ENCODE results near the gene TUBA1C.

DNA sequence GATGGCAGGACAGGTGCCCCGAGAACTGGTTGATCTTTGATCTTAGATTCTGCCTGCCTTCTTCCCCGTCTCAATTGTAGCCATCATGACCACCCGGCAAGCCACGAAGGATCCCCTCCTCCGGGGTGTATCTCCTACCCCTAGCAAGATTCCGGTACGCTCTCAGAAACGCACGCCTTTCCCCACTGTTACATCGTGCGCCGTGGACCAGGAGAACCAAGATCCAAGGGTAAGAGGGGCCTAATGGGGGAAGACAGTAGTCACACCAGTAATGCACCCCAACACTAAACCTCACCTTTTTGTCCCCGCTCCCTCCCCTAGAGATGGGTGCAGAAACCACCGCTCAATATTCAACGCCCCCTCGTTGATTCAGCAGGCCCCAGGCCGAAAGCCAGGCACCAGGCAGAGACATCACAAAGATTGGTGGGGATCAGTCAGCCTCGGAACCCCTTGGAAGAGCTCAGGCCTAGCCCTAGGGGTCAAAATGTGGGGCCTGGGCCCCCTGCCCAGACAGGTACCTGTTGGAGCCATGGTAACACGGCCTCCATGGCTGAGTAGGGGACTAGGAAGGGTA, 58.7 kb downstream of the TUBA1C start:
- TF ChIP-seq CTCF (IDR thresholded peaks at IDR 0.05) (no peak), GABPA (IDR thresholded peaks at IDR 0.05; ENCODE audit: low read depth) (no peak), NFIC (IDR thresholded peaks at IDR 0.05; ENCODE audit: borderline replicate concordance) (no peak), SMC3 (IDR thresholded peaks at IDR 0.05; ENCODE audit: low read depth, low read length) (no peak), EP300 (IDR thresholded peaks at IDR 0.05; ENCODE audit: borderline replicate concordance in 1 of 2, low read depth in 1 of 2, low read length in 1 of 2) (no peak), POLR2AphosphoS5 (IDR thresholded peaks at IDR 0.05; ENCODE audit: low read depth, low read length) (no peak), TEAD4 (IDR thresholded peaks at IDR 0.05; ENCODE audit: borderline replicate concordance, insufficient read depth) (no peak), RAD21 (IDR thresholded peaks at IDR 0.05; ENCODE audit: low read length) (no peak), CHD2 (IDR thresholded peaks at IDR 0.05; ENCODE audit: low read length, partially characterized antibody) (no peak), REST (IDR thresholded peaks at IDR 0.05; ENCODE audit: low read depth, low read length) (no peak), TAF1 (IDR thresholded peaks at IDR 0.05; ENCODE audit: borderline replicate concordance, low read depth, low read length) (no peak), YY1 (IDR thresholded peaks at IDR 0.05; ENCODE audit: low read depth) (no peak)
- TF ChIP-seq, protein P1, sequence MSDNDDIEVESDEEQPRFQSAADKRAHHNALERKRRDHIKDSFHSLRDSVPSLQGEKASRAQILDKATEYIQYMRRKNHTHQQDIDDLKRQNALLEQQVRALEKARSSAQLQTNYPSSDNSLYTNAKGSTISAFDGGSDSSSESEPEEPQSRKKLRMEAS (IDR thresholded peaks at IDR 0.05; ENCODE audit: low read depth): no peak

Measured in SK-N-SH (cell line).